Ecto neural progenitor cell (in vitro differentiated cells): ENCODE data around the gene TMIGD2.
"Not testable (repeated sequence)": the region's sequence is repeated elsewhere in the genome, so short reads cannot be mapped to it uniquely, and the experiment has no call there.

Experiments used
- DNase-seq: peaks from one replicate; pipeline ENCODE4 v3.0.0-alpha.2; 2018; ENCODE audit warnings: low spot score

TMIGD2 gene, protein sequence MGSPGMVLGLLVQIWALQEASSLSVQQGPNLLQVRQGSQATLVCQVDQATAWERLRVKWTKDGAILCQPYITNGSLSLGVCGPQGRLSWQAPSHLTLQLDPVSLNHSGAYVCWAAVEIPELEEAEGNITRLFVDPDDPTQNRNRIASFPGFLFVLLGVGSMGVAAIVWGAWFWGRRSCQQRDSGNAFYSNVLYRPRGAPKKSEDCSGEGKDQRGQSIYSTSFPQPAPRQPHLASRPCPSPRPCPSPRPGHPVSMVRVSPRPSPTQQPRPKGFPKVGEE

GRCh38 chr19:4302243-4302640, at the start of gene TMIGD2:
Gene TMIGD2, minus strand, starts transcription at chr19:4302389. Its CDS starts 4 bp downstream, at chr19:4302385.
- DNase-seq: no peak

GRCh38 chr19:4350726-4351125, 48.5 kb upstream of the TMIGD2 start:
- no peak for DNase-seq

- DNase-seq: no peak
Observed at GRCh38 chr19:4350111-4350510, 47.9 kb upstream of the TMIGD2 start.

DNA sequence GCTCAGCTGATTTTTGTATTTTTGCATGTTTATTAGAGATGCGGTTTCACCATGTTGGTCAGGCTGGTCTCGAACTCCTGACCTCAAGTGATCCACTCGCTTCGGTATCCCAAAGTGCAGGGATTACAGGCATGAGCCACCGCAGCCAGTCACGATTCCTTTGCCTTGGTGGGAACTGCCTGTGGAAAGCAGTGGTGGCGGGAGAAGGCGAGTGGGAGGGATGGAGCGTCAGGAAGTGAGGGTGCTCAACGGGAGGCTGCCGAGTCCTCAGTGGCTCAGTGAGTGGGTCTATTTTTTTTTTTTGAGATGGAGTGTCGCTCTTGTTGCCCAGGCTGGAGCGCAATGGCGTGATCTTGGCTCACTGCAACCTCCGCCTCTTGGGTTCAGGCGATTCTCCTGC, 47.0 kb upstream of the TMIGD2 start:
- not testable (repeated sequence) for DNase-seq

- DNase-seq: no peak
Observed at GRCh38 chr19:4347521-4347920, 45.3 kb upstream of the TMIGD2 start.

- DNase-seq: no peak
Observed at GRCh38 chr19:4346020-4346383, 43.8 kb upstream of the TMIGD2 start.

- DNase-seq: no peak
Observed at GRCh38 chr19:4345342-4346019, 43.3 kb upstream of the TMIGD2 start.

DNA sequence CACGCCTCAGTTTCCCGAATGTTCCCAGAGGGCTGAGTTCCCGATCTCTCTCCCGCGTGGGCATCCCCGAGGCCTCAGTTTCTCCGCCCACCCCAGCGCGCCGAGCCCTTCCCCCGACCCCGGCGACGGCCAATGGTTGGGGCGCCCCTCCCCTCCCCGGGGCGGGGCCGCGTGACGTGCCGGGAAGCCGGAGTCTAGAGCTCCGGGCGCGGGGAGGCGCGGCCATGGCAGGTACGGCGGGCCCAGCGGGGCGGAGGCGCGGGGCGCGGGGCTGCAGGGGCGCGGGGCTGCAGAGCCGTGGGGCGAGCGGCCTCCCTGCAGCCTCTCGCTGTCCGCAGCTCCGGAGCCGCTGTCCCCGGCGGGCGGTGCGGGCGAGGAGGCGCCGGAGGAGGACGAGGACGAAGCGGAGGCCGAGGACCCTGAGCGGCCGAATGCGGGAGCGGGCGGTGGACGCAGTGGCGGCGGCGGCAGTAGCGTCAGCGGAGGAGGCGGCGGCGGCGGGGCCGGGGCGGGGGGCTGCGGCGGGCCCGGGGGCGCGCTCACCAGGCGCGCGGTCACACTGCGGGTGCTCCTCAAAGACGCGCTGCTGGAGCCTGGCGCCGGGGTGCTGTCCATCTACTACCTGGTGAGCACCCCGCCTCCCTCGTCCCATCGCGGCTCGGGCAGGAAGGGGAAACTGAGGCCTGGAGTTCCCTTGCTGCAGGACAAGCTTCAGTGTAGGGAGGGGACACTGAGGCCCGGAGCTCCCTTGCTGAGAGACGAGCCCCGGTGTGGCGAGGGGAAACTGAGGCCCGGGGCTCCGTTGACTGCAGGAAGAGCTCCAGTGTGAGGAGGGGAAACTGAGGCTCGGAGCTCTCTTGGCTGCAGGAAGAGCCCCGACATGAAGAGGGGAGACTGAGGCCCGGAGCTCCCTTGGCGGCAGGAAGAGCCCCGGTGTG, 41.5 kb upstream of the TMIGD2 start, which contains the start of gene MPND:
Gene MPND (plus strand): TSS at position 193 of the 938 bp plus-strand sequence. CDS start 32 bp downstream, at position 225.
- peak; percentile 95 for DNase-seq

GRCh38 chr19:4342615-4343369, 40.6 kb upstream of the TMIGD2 start:
- DNase-seq: peak; percentile 98

GRCh38 chr19:4342314-4342614, 40.1 kb upstream of the TMIGD2 start:
- DNase-seq: no peak

DNA sequence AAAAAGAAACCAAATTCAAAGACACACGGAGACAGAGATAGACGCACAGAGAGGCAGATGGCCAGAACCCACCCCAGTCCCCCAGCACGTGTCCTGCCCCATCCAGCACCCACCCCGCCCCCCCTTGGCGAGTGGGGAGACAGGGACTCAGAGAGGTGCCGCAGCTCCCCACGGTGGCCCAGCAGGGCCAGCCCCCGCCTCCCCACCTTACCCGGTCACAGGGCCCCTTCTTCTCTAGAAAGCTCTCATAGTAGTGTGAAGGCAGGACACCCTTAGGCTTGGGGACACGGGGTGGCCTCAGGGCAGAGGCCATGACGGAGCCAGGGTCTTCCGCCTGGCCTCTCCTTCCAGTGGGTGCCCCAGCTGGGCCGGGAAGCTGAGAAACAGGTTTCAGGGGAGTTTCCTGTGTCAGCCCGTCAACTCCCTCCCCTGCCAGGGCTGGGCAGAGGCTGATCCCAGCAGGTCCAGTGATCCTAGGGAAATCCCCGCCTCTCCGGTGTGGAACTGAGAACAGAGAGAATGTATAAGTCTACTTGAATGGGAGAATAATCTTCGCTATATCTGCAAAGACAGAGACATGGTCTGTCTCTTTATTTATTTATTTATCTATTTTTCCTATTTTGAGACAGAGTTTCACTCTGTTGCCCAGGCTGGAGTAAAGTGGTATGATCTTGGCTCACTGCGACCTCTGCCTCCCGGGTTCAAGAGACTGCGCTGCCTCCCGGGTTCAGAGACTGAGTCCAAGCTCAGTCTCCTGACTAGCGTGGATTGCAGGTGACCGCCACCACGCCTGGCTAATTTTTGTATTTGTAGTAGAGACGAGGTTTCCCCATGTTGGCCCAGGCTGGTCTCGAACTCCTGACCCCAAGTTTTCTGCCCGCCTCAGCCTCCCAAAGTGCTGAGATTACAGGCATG, 36.5 kb upstream of the TMIGD2 start, which contains the start of gene STAP2:
Gene STAP2 (minus strand): TSS at position 387 of the 915 bp plus-strand sequence. CDS start 74 bp downstream, at position 313.
- no peak for DNase-seq

DNA sequence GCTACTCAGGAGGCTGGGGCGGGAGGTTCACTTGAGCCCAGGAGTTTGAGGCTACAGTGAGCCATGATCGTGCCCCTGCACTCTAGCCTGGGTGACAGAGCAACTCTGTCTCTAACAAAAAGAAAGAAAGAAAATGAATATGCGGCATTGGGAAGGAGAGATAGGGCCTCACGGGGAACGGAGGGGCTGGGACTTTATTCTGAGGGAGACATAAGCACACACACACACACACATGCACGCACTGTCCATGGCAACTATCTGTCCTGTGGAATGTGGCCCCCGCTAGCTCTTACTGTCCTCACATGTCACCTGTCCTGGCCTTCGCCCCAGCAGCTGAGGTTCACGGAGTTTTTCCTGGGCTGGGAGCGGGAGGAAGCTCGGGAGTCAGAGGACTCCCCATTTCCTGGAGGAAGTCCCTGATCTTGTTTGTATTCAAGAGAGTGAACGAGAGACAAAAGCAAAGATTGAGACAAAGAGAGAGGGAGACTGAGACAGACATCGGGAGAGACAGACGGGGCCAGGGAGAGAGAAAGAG, 35.8 kb upstream of the TMIGD2 start:
- DNase-seq: no peak

DNA sequence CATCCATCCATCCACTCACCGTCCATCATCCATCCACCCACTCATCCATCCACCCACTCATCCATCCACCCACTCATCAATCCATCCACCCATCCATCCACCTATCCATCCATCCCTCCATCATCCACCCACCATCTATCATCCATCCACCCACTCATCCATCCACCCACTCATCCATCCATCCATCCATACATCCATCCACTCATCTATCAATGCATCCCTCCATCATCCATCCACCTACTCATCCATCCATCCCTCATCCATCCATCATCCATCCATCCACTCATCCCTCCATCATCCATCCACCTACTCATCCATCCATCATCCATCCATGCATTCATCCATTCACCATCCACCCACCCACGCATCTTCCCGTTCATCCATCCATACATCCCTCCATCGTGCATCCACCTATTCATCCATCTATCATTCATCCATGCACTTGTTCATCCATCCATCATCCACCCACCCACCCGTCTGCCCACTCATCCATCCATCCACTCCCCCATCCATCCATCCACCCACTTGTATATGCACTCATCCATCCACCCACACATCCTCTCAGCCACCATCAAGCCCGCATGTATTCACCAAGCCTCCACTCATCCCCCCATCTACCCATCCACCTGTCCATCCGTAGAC, 32.9 kb upstream of the TMIGD2 start:
- DNase-seq: no peak

DNA sequence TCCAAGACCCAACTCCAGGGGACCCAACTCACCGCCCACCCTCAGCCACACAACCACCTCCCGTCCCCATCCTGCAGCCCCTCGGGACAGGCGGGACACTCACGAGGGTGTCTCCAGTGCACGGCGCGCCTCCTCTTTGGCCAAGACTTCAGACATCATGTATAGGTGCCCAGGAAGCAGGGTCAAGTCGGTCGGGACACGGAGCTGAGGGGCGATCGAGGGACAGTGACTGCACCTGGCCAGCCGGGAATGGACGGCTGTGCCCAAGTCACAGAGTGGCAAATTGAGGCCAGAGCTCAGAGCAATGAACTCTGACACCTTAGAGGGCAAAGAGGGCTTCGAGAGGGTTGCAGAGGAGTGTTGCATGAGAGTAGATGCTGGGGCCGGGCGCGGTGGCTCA, 27.7 kb upstream of the TMIGD2 start:
- DNase-seq: no peak

DNA sequence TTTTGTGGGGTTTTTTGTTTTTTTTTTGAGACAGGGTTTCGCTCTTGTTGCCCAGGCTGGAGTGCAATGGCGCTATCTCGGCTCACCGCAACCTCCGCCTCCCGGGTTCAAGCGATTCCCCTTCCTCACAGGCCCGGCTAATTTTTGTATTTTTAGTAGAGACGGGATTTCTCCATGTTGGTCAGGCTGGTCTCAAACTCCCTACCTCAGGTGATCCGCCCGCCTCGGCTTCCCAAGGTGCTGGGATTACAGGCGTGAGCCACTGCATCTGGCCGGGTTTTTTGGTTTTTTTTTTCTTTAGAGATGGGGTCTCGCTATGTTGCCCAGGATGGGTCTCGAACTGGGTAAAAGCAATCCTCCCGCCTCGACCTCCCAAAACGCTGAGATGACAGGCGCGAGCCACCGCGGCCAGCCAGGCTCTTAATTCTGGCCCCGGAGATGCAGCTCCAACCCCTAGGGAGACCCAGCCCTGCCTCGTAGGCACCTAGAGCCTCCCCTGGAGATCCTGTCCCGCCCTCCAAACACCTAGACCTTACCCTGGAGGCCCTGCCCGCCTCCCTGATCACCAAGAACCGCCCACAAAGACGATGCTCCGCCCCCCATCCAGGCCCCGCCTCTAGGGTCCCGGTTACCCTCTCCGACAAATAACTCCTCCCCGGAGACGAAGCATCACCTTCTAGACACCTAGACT, 26.9 kb upstream of the TMIGD2 start:
- DNase-seq: peak; percentile 63

GRCh38 chr19:4328243-4328990, 26.2 kb upstream of the TMIGD2 start:
- DNase-seq: peak; percentile 99

DNA sequence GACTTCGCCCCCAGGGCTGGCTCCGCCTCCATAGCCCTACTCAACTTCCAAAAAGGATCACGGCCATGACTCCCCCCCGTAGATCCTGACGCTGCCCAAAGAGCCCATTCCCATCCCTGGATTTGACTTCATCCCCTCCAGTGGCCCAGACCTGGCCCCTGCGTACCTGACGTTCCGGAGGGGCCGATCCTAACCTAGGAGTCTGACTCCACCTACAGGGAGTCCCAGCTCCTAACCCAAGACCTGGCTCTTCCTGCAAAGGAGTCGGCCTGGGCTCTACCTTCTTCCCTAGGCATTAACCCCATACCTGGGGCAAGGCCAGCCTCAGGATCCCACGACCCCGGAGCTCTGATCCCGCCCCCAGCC, 25.7 kb upstream of the TMIGD2 start:
- DNase-seq: no peak

GRCh38 chr19:4327252-4327876, 25.2 kb upstream of the TMIGD2 start:
- DNase-seq: peak; percentile 91
